ENCODE results near the gene OBSL1.

The OBSL1 gene

GRCh38 chr2:219545295-219545942 lies 25.9 kb downstream of the OBSL1 start:
- H3K9me3 ChIP-seq (ENCODE audit: control insufficient read depth, insufficient read depth, low read depth, low read length), result no peaks in the 10 kb centered on the region
- H3K27me3 ChIP-seq (ENCODE audit: control insufficient read depth, insufficient read depth, low read length), result peaks cover 27% of the 10 kb centered on the region
- no peak overlapping the region for H3K27ac ChIP-seq (ENCODE audit: low read depth, low read length)
- peaks cover 11% of the 10 kb centered on the region; the same call in 1 of the 2 replicates for H3K4me1 ChIP-seq (ENCODE audit: control insufficient read depth, insufficient read depth, low read length)
- no peak overlapping the region for H3K4me3 ChIP-seq (ENCODE audit: low read depth, low read length)
- peaks cover 22% of the 10 kb centered on the region for H3K36me3 ChIP-seq (ENCODE audit: control insufficient read depth, insufficient read depth, low read length)
- no peak overlapping the region for H3K9ac ChIP-seq (ENCODE audit: low read length)

DNA sequence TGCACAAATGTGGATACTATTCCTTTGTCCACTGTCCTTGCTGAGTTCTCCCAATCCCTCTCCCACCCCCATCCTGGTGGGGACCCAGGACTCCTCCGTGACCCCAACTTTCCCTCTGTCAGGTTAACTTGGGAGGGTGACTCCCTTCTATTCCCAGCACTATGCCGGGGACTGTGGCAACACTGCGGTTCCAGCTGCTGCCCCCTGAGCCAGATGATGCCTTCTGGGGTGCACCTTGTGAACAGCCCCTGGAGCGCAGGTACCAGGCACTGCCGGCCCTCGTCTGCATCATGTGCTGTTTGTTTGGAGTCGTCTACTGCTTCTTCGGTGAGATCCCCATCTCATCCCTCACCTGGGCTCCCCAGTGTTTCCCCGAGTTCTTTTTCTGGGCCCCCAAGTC lies 26.8 kb downstream of the OBSL1 start:
- Histone ChIP-seq H3K4me3 (ENCODE audit: low read depth, low read length) (peak overlapping the region; percentile 91), H3K9me3 (ENCODE audit: control insufficient read depth, insufficient read depth, low read depth, low read length) (no peaks in the 10 kb centered on the region), H3K36me3 (ENCODE audit: control insufficient read depth, insufficient read depth, low read length) (peaks cover 30% of the 10 kb centered on the region), H3K9ac (ENCODE audit: low read length) (no peak overlapping the region), H3K27ac (ENCODE audit: low read depth, low read length) (no peak overlapping the region), H3K27me3 (ENCODE audit: control insufficient read depth, insufficient read depth, low read length) (peaks cover 26% of the 10 kb centered on the region), H3K4me1 (ENCODE audit: control insufficient read depth, insufficient read depth, low read length) (peaks cover 11% of the 10 kb centered on the region; the same call in 1 of the 2 replicates)

GRCh38 chr2:219543596-219544358 lies 27.6 kb downstream of the OBSL1 start, which contains the start of the genes CHPF and TMEM198:
Gene CHPF (minus strand): TSS chr2:219543809. CDS start chr2:219543538, 271 bp downstream.
Gene TMEM198 (plus strand): TSS chr2:219544028. CDS start chr2:219544728, 700 bp downstream.
- peaks cover 26% of the 10 kb centered on the region for H3K27me3 ChIP-seq (ENCODE audit: control insufficient read depth, insufficient read depth, low read length)
- H3K27ac ChIP-seq (ENCODE audit: low read depth, low read length), result peak within 1 kb of the TSS; percentile 60; the same call in 1 of the 2 replicates
- peak within 1 kb of the TSS; percentile 55 for H3K9ac ChIP-seq (ENCODE audit: low read length)
- no peaks in the 10 kb centered on the region for H3K9me3 ChIP-seq (ENCODE audit: control insufficient read depth, insufficient read depth, low read depth, low read length)
- H3K36me3 ChIP-seq (ENCODE audit: control insufficient read depth, insufficient read depth, low read length), result peaks cover 38% of the 10 kb centered on the region
- peak within 1 kb of the TSS; percentile 91 for H3K4me3 ChIP-seq (ENCODE audit: low read depth, low read length)
- H3K4me1 ChIP-seq (ENCODE audit: control insufficient read depth, insufficient read depth, low read length), result peaks cover 14% of the 10 kb centered on the region

DNA sequence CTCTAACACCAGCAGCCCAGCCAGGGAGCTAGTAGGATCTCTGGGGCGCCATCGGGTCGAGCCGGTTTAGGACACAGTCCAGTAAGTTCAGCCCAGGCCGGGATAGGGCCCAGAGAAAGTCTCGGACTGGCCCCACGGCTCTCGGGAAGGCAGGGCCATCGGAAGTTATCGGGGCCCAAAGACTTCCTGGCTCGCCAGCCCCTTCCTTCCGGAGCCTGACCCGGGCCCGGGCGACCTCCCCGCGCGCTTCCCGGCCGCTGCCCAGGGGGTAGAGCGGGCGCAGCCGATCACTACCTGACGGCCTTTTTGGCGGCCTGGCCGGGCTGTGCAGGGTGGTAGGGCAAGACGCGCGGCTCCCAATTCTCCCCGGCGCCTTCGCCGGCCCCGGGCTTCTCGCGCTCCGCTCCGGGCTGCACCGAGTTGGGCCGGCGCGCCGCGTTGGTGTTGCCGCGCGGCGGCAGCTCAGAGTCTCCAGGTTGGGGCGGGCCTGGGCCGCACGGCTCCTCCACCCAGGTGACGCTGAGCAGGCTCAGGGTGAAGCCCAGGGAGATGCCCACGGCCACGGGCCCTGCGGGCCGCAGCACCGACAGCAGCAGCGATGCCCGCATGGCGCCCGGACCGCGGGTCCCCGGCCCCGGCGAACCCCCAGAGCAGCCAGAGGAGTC lies 28.3 kb downstream of the OBSL1 start:
- Histone ChIP-seq H3K27me3 (ENCODE audit: control insufficient read depth, insufficient read depth, low read length) (peaks cover 26% of the 10 kb centered on the region), H3K9ac (ENCODE audit: low read length) (peak overlapping the region; percentile 54), H3K27ac (ENCODE audit: low read depth, low read length) (peak overlapping the region; percentile 60; the same call in 1 of the 2 replicates), H3K9me3 (ENCODE audit: control insufficient read depth, insufficient read depth, low read depth, low read length) (no peaks in the 10 kb centered on the region), H3K36me3 (ENCODE audit: control insufficient read depth, insufficient read depth, low read length) (peaks cover 36% of the 10 kb centered on the region), H3K4me3 (ENCODE audit: low read depth, low read length) (peak overlapping the region; percentile 91), H3K4me1 (ENCODE audit: control insufficient read depth, insufficient read depth, low read length) (peaks cover 21% of the 10 kb centered on the region)

GRCh38 chr2:219541611-219542180 lies 29.6 kb downstream of the OBSL1 start:
- H3K4me3 ChIP-seq (ENCODE audit: low read depth, low read length), result peak overlapping the region; percentile 91
- H3K27ac ChIP-seq (ENCODE audit: low read depth, low read length), result no peak overlapping the region
- peaks cover 34% of the 10 kb centered on the region for H3K4me1 ChIP-seq (ENCODE audit: control insufficient read depth, insufficient read depth, low read length)
- peaks cover 26% of the 10 kb centered on the region for H3K27me3 ChIP-seq (ENCODE audit: control insufficient read depth, insufficient read depth, low read length)
- no peak overlapping the region for H3K9ac ChIP-seq (ENCODE audit: low read length)
- H3K36me3 ChIP-seq (ENCODE audit: control insufficient read depth, insufficient read depth, low read length), result peaks cover 27% of the 10 kb centered on the region
- H3K9me3 ChIP-seq (ENCODE audit: control insufficient read depth, insufficient read depth, low read depth, low read length), result no peaks in the 10 kb centered on the region

- H3K27me3 ChIP-seq (ENCODE audit: control insufficient read depth, insufficient read depth, low read length), result peaks cover 21% of the 10 kb centered on the region
- H3K4me1 ChIP-seq (ENCODE audit: control insufficient read depth, insufficient read depth, low read length), result peaks cover 34% of the 10 kb centered on the region
- H3K36me3 ChIP-seq (ENCODE audit: control insufficient read depth, insufficient read depth, low read length), result peaks cover 27% of the 10 kb centered on the region
- H3K9me3 ChIP-seq (ENCODE audit: control insufficient read depth, insufficient read depth, low read depth, low read length), result no peaks in the 10 kb centered on the region
- H3K4me3 ChIP-seq (ENCODE audit: low read depth, low read length), result 0 out of 2 replicates have a peak overlapping the region, but pooled peaks have one; percentile 91
- H3K9ac ChIP-seq (ENCODE audit: low read length), result no peak overlapping the region
- no peak overlapping the region for H3K27ac ChIP-seq (ENCODE audit: low read depth, low read length)
Measured at GRCh38 chr2:219540784-219541504, 30.4 kb downstream of the OBSL1 start.

DNA sequence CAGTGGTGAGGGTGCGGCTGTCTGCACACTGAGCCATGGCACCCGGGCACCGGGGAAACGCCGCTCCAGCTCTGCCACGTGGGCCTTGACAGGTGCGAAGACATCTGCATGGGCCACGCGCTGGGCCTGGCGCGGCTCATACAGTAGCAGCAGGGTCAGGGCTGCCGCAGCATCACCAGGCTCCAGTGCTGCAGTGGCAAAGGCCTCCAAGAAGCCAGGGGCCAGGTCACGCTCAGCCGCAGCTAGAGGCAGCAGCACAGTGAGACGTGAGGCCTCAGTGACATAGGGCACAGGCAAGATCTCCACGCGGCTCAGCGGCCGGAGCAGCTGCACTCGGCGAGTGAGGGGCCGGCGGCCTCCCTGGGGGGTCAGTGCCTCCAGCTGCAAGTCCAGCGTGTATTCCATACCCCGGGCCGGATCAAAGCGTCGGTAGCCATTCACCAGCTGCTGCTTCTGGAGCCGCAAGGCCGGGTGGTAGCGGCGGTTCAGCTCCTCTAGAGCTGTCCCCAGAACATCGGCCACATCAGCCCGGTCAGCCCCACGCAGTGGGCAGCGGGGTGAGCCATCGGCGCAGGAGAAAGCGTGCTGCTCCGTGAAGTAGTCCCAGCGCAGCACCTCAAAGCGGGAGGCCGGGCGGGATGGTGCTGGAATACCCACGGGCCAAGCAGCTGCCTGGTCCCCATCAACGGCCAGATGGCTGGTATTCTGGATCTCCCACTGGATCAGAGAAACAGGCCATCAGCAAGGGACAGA lies 31.2 kb downstream of the OBSL1 start:
- Histone ChIP-seq H3K36me3 (ENCODE audit: control insufficient read depth, insufficient read depth, low read length) (peaks cover 27% of the 10 kb centered on the region), H3K4me1 (ENCODE audit: control insufficient read depth, insufficient read depth, low read length) (peaks cover 34% of the 10 kb centered on the region), H3K9me3 (ENCODE audit: control insufficient read depth, insufficient read depth, low read depth, low read length) (no peaks in the 10 kb centered on the region), H3K27me3 (ENCODE audit: control insufficient read depth, insufficient read depth, low read length) (peaks cover 12% of the 10 kb centered on the region), H3K9ac (ENCODE audit: low read length) (no peak overlapping the region), H3K27ac (ENCODE audit: low read depth, low read length) (no peak overlapping the region), H3K4me3 (ENCODE audit: low read depth, low read length) (no peak overlapping the region)

DNA sequence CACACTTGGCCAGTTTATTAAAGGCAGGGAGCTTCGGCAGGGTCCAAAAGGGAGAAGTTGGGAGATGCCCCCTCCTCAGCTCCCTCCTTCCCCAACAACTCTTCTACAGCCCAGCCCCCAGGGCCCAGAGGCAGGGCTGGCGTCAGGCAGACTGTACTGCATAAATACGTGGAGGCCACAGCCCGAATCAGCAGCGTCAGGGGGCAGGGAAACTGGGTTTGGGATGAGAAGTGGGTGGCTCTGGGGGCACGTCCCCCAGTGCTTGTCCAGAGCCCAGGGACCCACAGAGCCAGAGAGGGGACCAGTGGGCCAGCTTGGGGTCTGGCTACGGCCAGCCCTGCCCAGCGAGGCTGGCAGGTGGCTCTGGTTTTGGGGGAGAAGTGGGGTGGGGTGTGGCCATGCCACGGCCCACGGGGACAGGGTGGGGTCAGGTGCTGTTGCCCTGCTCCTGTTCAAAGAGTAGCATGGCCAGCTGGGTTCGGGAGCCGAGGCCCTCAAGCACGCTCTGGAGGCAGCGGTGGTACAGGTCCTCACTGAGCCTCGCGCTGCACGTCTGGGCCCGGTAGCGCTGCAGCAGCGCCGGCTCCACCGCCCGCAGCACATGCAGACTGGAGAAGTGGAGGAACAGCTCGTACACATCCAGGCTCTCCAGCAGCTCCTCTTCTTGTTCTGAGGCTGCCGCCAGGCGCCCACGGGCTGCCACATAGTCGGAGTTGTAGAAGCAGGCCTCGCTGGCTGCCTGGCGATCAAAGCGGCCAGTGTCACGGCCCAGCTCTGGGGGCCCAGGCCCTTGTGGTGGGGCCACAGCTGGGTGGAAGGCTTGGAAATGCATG lies 32.2 kb downstream of the OBSL1 start:
- no peaks in the 10 kb centered on the region for H3K9me3 ChIP-seq (ENCODE audit: control insufficient read depth, insufficient read depth, low read depth, low read length)
- no peak overlapping the region for H3K4me3 ChIP-seq (ENCODE audit: low read depth, low read length)
- H3K9ac ChIP-seq (ENCODE audit: low read length), result no peak overlapping the region
- H3K4me1 ChIP-seq (ENCODE audit: control insufficient read depth, insufficient read depth, low read length), result peaks cover 30% of the 10 kb centered on the region
- H3K27ac ChIP-seq (ENCODE audit: low read depth, low read length), result no peak overlapping the region
- peaks cover 27% of the 10 kb centered on the region for H3K36me3 ChIP-seq (ENCODE audit: control insufficient read depth, insufficient read depth, low read length)
- H3K27me3 ChIP-seq (ENCODE audit: control insufficient read depth, insufficient read depth, low read length), result peaks cover 3% of the 10 kb centered on the region; the same call in 1 of the 2 replicates

- no peaks in the 10 kb centered on the region for H3K9me3 ChIP-seq (ENCODE audit: control insufficient read depth, insufficient read depth, low read depth, low read length)
- H3K27me3 ChIP-seq (ENCODE audit: control insufficient read depth, insufficient read depth, low read length), result no peaks in the 10 kb centered on the region
- peaks cover 30% of the 10 kb centered on the region for H3K4me1 ChIP-seq (ENCODE audit: control insufficient read depth, insufficient read depth, low read length)
- H3K27ac ChIP-seq (ENCODE audit: low read depth, low read length), result no peak overlapping the region
- peaks cover 27% of the 10 kb centered on the region for H3K36me3 ChIP-seq (ENCODE audit: control insufficient read depth, insufficient read depth, low read length)
- no peak overlapping the region for H3K9ac ChIP-seq (ENCODE audit: low read length)
- H3K4me3 ChIP-seq (ENCODE audit: low read depth, low read length), result no peak overlapping the region
Measured at GRCh38 chr2:219538504-219538951, 32.8 kb downstream of the OBSL1 start.

Measured in HUES6 (cell line).